Midbrain (tissue), 1 donor: ENCODE results near the gene MTARC2.

Experiments used
- DNase-seq: peaks from one replicate; lab custom pipeline; 2025; lab: John Stamatoyannopoulos, UW

Gene MTARC2

DNA sequence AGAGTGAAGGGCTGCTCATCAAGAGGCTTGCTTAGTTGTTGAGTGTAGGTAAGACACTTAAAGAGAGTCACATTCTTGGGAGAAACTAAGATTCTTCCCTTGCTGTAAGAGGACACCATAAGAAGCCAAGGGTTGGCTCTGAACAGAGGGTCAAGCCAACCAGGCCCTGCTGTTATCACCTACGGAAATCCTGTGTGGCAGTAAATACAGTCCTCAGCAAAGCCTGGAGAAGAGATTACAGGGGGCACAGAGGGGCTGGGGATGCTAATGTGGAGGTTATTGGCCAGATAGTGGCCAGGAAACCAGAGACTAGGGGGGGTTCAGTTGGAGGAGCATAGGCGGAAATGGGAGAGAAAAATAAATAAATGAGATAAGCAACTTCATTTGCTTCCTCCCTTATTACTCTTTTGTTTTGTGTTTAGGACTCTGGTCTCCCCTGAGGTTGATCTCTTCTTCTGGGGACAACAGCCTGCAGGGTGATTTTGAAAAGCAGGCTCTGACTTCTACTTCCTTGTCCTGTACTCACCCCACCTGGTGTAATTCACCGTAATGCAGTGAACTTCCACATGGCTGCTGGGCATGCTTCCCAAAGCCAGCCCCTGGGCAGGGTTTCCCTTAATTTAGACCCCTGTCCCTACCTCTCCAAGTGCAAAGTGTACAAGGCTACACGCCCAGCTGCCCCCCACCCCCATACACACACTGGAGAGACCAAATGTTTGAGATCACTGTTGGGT lies 79.5 kb downstream of the MTARC2 start:
- no peak for DNase-seq

DNA sequence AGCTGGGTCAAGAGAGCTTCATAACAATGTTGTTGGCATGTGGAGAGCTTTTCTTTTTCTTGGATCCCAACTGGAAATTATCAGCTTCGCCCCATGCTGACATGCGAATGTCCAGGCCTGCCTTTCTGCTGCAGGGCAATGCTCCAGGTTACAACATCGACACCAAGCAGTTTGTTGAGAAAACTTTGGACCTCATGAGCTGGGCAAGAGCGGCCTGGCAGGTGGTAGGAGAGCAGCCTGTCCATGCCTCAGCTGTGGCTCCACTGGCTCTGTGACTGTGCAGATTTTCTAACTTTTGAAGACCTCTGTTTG lies 80.0 kb downstream of the MTARC2 start:
- no peak for DNase-seq

DNA sequence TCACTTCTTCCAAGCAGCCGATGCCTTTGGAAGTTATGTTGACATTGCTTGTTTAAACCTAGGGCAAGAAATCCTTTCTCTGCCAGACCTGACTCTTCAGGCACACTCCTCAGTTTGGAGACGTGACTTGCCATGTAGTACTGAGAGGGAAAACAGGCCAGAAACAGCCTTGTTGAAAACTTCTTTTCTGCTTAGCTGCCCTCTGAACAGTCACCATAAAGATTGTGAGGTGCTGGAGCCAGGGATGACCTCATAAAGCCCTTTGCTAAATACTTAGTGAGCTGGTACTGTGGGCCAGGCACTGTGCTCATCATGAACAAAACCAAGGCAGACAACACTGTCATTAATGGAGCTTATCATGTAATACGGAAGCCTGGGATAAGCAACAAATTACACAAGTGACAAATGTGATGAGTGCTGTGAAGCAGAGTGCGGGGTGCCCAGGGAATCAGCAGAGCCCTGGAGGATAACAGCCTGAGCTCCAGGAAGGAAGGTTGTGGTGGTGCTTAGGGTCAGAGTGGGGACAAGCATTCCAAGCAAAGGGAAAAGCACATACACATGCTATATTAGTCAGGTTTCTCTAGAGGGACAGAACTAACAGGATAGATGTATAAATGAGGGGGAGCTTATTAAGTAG lies 80.9 kb downstream of the MTARC2 start:
- DNase-seq: no peak

DNA sequence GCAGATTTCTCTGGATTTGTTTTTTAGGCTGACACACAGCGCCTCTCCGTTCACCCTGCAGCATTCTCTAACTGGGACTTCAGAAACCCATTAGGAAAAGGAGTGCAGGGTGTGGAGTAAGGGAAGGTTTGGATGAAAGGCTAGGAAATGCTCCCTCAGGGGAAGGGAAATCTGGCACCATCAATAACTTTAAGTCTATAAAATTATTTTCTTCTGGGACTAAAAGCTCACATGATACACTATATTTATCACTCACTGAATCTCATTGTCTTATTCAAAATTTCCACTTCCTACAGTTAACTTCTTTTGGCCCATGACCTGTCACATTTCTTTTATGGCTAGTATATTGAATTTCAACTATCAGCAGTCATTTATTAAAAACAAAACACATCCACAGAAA lies 85.3 kb downstream of the MTARC2 start:
- no peak for DNase-seq
